ENCODE results near the gene NR6A1. TPM values are rescaled to one million over a fixed set of nuclear protein-coding genes. Genes with fewer than 3 reads are reported as not detected.

NR6A1 gene
- total RNA-seq, 1 experiment from 2014 or later, result 164 TPM

DNA sequence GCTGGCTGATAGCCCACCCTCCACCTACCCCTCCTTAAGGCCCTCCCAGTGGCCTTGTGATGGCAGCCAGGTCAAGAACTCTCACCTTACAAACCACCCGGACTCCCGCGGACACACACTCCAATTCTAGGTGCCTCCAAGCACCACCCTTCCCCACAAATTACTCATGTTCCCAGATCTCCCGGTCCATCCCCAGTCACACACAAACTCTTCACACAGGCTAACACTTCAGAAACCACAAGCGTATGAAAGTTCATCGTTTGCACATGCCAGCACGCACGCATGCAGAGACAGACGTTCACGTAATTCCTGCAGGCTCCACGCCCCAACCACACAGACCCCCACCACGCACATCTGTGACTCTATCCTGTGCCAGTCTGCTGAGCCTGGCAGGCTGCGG, 281.9 kb downstream of the NR6A1 start:
- Mint-ChIP-seq H3K27ac (no peak overlapping the region), H3K4me3 (no peak overlapping the region), H3K27me3 (ENCODE audit: low read depth) (no peaks in the 10 kb centered on the region; the same call in 1 of the 2 replicates), H3K4me1 (peaks cover 14% of the 10 kb centered on the region), H3K36me3 (no peaks in the 10 kb centered on the region), H3K9me3 (no peaks in the 10 kb centered on the region)
- ChIA-PET POLR2A (no interaction called here), CTCF (interaction anchor here (0.7 to 3.0 kb wide), 3 partner anchors 11 to 48 kb away, joined by 3 to 8 read pairs (median 3); no protein-coding TSS in a partner anchor)
- ATAC-seq (no peak), DNase-seq (ENCODE audit: low spot score) (no peak)
- TF ChIP-seq ZNF232 (CRISPR knock-in tag; IDR thresholded peaks at IDR 0.05), result no peak
- no peak for TF ChIP-seq MXD4 (CRISPR knock-in tag; IDR thresholded peaks at IDR 0.05; ENCODE audit: borderline replicate concordance)
- TF ChIP-seq ELF4 (CRISPR knock-in tag; IDR thresholded peaks at IDR 0.05; ENCODE audit: low read depth), result no peak
- TF ChIP-seq ATF1 (CRISPR knock-in tag; IDR thresholded peaks at IDR 0.05), result no peak
- TF ChIP-seq, protein P1, sequence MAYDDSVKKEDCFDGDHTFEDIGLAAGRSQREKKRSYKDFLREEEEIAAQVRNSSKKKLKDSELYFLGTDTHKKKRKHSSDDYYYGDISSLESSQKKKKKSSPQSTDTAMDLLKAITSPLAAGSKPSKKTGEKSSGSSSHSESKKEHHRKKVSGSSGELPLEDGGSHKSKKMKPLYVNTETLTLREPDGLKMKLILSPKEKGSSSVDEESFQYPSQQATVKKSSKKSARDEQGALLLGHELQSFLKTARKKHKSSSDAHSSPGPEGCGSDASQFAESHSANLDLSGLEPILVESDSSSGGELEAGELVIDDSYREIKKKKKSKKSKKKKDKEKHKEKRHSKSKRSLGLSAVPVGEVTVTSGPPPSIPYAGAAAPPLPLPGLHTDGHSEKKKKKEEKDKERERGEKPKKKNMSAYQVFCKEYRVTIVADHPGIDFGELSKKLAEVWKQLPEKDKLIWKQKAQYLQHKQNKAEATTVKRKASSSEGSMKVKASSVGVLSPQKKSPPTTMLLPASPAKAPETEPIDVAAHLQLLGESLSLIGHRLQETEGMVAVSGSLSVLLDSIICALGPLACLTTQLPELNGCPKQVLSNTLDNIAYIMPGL (CRISPR knock-in tag; IDR thresholded peaks at IDR 0.05), result no peak
- TF ChIP-seq, protein P2, sequence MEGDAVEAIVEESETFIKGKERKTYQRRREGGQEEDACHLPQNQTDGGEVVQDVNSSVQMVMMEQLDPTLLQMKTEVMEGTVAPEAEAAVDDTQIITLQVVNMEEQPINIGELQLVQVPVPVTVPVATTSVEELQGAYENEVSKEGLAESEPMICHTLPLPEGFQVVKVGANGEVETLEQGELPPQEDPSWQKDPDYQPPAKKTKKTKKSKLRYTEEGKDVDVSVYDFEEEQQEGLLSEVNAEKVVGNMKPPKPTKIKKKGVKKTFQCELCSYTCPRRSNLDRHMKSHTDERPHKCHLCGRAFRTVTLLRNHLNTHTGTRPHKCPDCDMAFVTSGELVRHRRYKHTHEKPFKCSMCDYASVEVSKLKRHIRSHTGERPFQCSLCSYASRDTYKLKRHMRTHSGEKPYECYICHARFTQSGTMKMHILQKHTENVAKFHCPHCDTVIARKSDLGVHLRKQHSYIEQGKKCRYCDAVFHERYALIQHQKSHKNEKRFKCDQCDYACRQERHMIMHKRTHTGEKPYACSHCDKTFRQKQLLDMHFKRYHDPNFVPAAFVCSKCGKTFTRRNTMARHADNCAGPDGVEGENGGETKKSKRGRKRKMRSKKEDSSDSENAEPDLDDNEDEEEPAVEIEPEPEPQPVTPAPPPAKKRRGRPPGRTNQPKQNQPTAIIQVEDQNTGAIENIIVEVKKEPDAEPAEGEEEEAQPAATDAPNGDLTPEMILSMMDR (IDR thresholded peaks at IDR 0.05), result no peak
- no peak for TF ChIP-seq NR2C2 (CRISPR knock-in tag; IDR thresholded peaks at IDR 0.05)
- no peak for TF ChIP-seq NR1H2 (CRISPR knock-in tag; IDR thresholded peaks at IDR 0.05)
- TF ChIP-seq PRRX2 (CRISPR knock-in tag; IDR thresholded peaks at IDR 0.05), result no peak
- TF ChIP-seq ZNF219 (CRISPR knock-in tag; IDR thresholded peaks at IDR 0.05; ENCODE audit: borderline replicate concordance), result no peak
- no peak for TF ChIP-seq PREB (CRISPR knock-in tag; IDR thresholded peaks at IDR 0.05; ENCODE audit: borderline replicate concordance)
- no peak for TF ChIP-seq CREM (CRISPR knock-in tag; IDR thresholded peaks at IDR 0.05)
- no peak for TF ChIP-seq SMAD4 (CRISPR knock-in tag; IDR thresholded peaks at IDR 0.05)
- no peak for TF ChIP-seq KAT7 (CRISPR knock-in tag; IDR thresholded peaks at IDR 0.05; ENCODE audit: borderline replicate concordance)
- TF ChIP-seq, protein P3, sequence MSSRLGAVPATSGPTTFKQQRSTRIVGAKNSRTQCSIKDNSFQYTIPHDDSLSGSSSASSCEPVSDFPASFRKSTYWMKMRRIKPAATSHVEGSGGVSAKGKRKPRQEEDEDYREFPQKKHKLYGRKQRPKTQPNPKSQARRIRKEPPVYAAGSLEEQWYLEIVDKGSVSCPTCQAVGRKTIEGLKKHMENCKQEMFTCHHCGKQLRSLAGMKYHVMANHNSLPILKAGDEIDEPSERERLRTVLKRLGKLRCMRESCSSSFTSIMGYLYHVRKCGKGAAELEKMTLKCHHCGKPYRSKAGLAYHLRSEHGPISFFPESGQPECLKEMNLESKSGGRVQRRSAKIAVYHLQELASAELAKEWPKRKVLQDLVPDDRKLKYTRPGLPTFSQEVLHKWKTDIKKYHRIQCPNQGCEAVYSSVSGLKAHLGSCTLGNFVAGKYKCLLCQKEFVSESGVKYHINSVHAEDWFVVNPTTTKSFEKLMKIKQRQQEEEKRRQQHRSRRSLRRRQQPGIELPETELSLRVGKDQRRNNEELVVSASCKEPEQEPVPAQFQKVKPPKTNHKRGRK (CRISPR knock-in tag; IDR thresholded peaks at IDR 0.05; ENCODE audit: borderline replicate concordance), result no peak

GRCh38 chr9:124488641-124489210, 282.4 kb downstream of the NR6A1 start:
- H3K4me1 Mint-ChIP-seq, result peaks cover 14% of the 10 kb centered on the region
- H3K27ac Mint-ChIP-seq, result no peak overlapping the region
- ATAC-seq (no peak), DNase-seq (ENCODE audit: low spot score) (no peak)
- CTCF ChIA-PET, result interaction anchor here (0.7 to 3.0 kb wide), 4 partner anchors 11 to 48 kb away, joined by 3 to 8 read pairs (median 5); no protein-coding TSS in a partner anchor
- no peaks in the 10 kb centered on the region for H3K36me3 Mint-ChIP-seq
- H3K4me3 Mint-ChIP-seq, result no peak overlapping the region
- no peaks in the 10 kb centered on the region for H3K9me3 Mint-ChIP-seq
- no peaks in the 10 kb centered on the region; the same call in 1 of the 2 replicates for H3K27me3 Mint-ChIP-seq (ENCODE audit: low read depth)
- POLR2A ChIA-PET, result no interaction called here
- no peak for TF ChIP-seq ATF2 (CRISPR knock-in tag; IDR thresholded peaks at IDR 0.05; ENCODE audit: borderline replicate concordance, low read depth)
- TF ChIP-seq ZNF671 (CRISPR knock-in tag; IDR thresholded peaks at IDR 0.05), result no peak
- no peak for TF ChIP-seq ZNF232 (CRISPR knock-in tag; IDR thresholded peaks at IDR 0.05)
- no peak for TF ChIP-seq SP1 (CRISPR knock-in tag; conservative IDR thresholded peaks at IDR 0.05)
- TF ChIP-seq E2F5 (CRISPR knock-in tag; IDR thresholded peaks at IDR 0.05), result no peak
- TF ChIP-seq IRF2 (CRISPR knock-in tag; IDR thresholded peaks at IDR 0.05; ENCODE audit: borderline replicate concordance, low read depth), result no peak
- TF ChIP-seq SMAD4 (CRISPR knock-in tag; IDR thresholded peaks at IDR 0.05), result no peak
- no peak for TF ChIP-seq ZNF396 (CRISPR knock-in tag; IDR thresholded peaks at IDR 0.05; ENCODE audit: borderline replicate concordance)
- TF ChIP-seq FOXP4 (CRISPR knock-in tag; IDR thresholded peaks at IDR 0.05), result no peak
- no peak for TF ChIP-seq PREB (CRISPR knock-in tag; IDR thresholded peaks at IDR 0.05; ENCODE audit: borderline replicate concordance)
- TF ChIP-seq SMAD3 (CRISPR knock-in tag; IDR thresholded peaks at IDR 0.05; ENCODE audit: borderline replicate concordance), result no peak

All from WTC11 (cell line).